NK-92 treated with Interleukin-12 subunit alpha and Interleukin-12 subunit beta, amount 100 ng/mL, for 24 hours (cell line): ENCODE measurements around the gene LYG1.
"Not testable (repeated sequence)": the region's sequence is repeated elsewhere in the genome, so short reads cannot be mapped to it uniquely, and the experiment has no call there.

ENCODE experiments used
- DNase-seq: peaks from one replicate; lab custom pipeline; 2025; lab: John Stamatoyannopoulos, UW

The LYG1 gene

GRCh38 chr2:99301097-99301496 lies at the start of gene LYG1:
Gene LYG1 (minus strand): TSS chr2:99301197. CDS start chr2:99295670, 5,527 bp downstream.
- DNase-seq: not testable (repeated sequence)

- DNase-seq: no peak
Measured at GRCh38 chr2:99350194-99350593, 49.2 kb upstream of the LYG1 start.

- DNase-seq: no peak
Measured at GRCh38 chr2:99348173-99348572, 47.2 kb upstream of the LYG1 start.

GRCh38 chr2:99346218-99346617 lies 45.2 kb upstream of the LYG1 start:
- DNase-seq: no peak

- DNase-seq: not testable (repeated sequence)
Measured at GRCh38 chr2:99345446-99345845, 44.4 kb upstream of the LYG1 start.

GRCh38 chr2:99342536-99342935 lies 41.5 kb upstream of the LYG1 start:
- DNase-seq: no peak

- no peak for DNase-seq
Measured at GRCh38 chr2:99340669-99341236, 39.8 kb upstream of the LYG1 start.

GRCh38 chr2:99338029-99338585 lies 37.1 kb upstream of the LYG1 start:
- no peak for DNase-seq

GRCh38 chr2:99337113-99338028 lies 36.4 kb upstream of the LYG1 start, which contains the start of gene EIF5B:
Gene EIF5B (plus strand): TSS chr2:99337389. CDS start chr2:99337555, 166 bp downstream.
- DNase-seq: peak; percentile 96

- no peak for DNase-seq
Measured at GRCh38 chr2:99336804-99337112, 35.8 kb upstream of the LYG1 start.

GRCh38 chr2:99335911-99336803 lies 35.2 kb upstream of the LYG1 start, which contains the start of gene TXNDC9:
Gene TXNDC9 (minus strand): TSS chr2:99336333. CDS start chr2:99333210, 3,123 bp downstream.
- DNase-seq: peak; percentile 97

- DNase-seq: no peak
Measured at GRCh38 chr2:99325384-99325783, 24.4 kb upstream of the LYG1 start.

GRCh38 chr2:99317873-99318200 lies 16.8 kb upstream of the LYG1 start:
- not testable (repeated sequence) for DNase-seq

- no peak for DNase-seq
Measured at GRCh38 chr2:99317161-99317872, 16.3 kb upstream of the LYG1 start.

- DNase-seq: no peak
Measured at GRCh38 chr2:99299580-99299979, 1.4 kb downstream of the LYG1 start.

- DNase-seq: no peak
Measured at GRCh38 chr2:99297994-99298393, 3.0 kb downstream of the LYG1 start.

GRCh38 chr2:99285526-99285925 lies 15.5 kb downstream of the LYG1 start:
- no peak for DNase-seq

- no peak for DNase-seq
Measured at GRCh38 chr2:99279969-99280695, 20.9 kb downstream of the LYG1 start.

- DNase-seq: no peak
Measured at GRCh38 chr2:99278793-99279291, 22.2 kb downstream of the LYG1 start.

- DNase-seq: not testable (repeated sequence)
Measured at GRCh38 chr2:99278195-99278765, 22.7 kb downstream of the LYG1 start.
